CD4-positive, alpha-beta T cell (primary cell): Measurements from ENCODE around the gene RIPPLY3. TPM values are rescaled to one million over a fixed set of nuclear protein-coding genes. Genes with fewer than 3 reads are reported as not detected.

Source experiments
- ATAC-seq: fragments of 200-7000 bp; cut with Tn5 transposase; one replicate; pipeline ENCODE4 v1.10.0; 2022; ENCODE audit warnings: mild to moderate bottlenecking; ENCODE audit not compliant: poor library complexity
- CTCF ChIA-PET: fragments of 350-600 bp; sonication (Branson Sonifier 250); formaldehyde crosslinking; loops from one replicate; lab custom pipeline; 2021; ENCODE audit warnings: antibody characterized with exemption, inconsistent platforms; lab: Charles Lee
- POLR2A ChIA-PET: fragments of 350-600 bp; sonication (Branson Sonifier 250); formaldehyde crosslinking; loops from one replicate; lab custom pipeline; 2021; ENCODE audit warnings: antibody characterized with exemption, inconsistent platforms; lab: Charles Lee
- DNase-seq, 14 experiments: peaks; one replicate each; pipeline ENCODE4 v3.0.0-alpha.2; 2013 to 2020; ENCODE audit warnings: mixed read lengths in 2 of 14
- H3K27ac ChIP-seq, 2 donors: one replicate each; pipeline versions ENCODE4 v1.5.1 to v1.7.0; 2013; ENCODE audit warnings: low read length in 2 of 2, low read depth in 1 of 2, mild to moderate bottlenecking in 1 of 2
- H3K27me3 ChIP-seq, 2 experiments: 1 replicate in 1 of 2; 2 replicates in 1 of 2; pipeline versions ENCODE4 v1.6.1 to v1.7.0; 2013; ENCODE audit warnings: low read length in 2 of 2, control low read depth in 1 of 2, mild to moderate bottlenecking in 1 of 2, moderate library complexity in 1 of 2; ENCODE audit not compliant: insufficient read depth in 2 of 2, control insufficient read depth in 1 of 2
- H3K36me3 ChIP-seq: one replicate; pipeline ENCODE4 v1.6.1; 2013; ENCODE audit warnings: low read length, control low read depth; ENCODE audit not compliant: insufficient read depth
- H3K4me1 ChIP-seq: one replicate; pipeline ENCODE4 v1.6.1; 2013; ENCODE audit warnings: low read length, control low read depth; ENCODE audit not compliant: insufficient read depth
- H3K4me3 ChIP-seq: one replicate; pipeline ENCODE4 v1.5.1; 2013; ENCODE audit warnings: mild to moderate bottlenecking, low read length, moderate library complexity
- H3K9me3 ChIP-seq, 2 experiments: 1 replicate in 1 of 2; 2 replicates in 1 of 2; pipeline versions ENCODE4 v1.6.1 to v1.7.0; 2013; ENCODE audit warnings: low read length in 2 of 2, mild to moderate bottlenecking in 2 of 2, control low read depth in 1 of 2, moderate library complexity in 1 of 2; ENCODE audit not compliant: control insufficient read depth in 1 of 2, insufficient read depth in 1 of 2
- H3K27ac Mint-ChIP-seq: one replicate; pipeline ENCODE4 v1.8.0; 2020; ENCODE audit warnings: mixed read lengths
- H3K27me3 Mint-ChIP-seq: one replicate; pipeline ENCODE4 v1.8.0; 2021; ENCODE audit warnings: mixed read lengths
- H3K36me3 Mint-ChIP-seq: one replicate; pipeline ENCODE4 v1.8.0; 2021; ENCODE audit warnings: low read depth, mixed read lengths
- H3K4me1 Mint-ChIP-seq: one replicate; pipeline ENCODE4 v1.8.0; 2021; ENCODE audit warnings: low read depth, mixed read lengths
- H3K4me3 Mint-ChIP-seq: one replicate; pipeline ENCODE4 v1.8.0; 2020; ENCODE audit warnings: mild to moderate bottlenecking, mixed read lengths
- H3K9me3 Mint-ChIP-seq: one replicate; pipeline ENCODE4 v1.8.0; 2020; ENCODE audit warnings: mixed read lengths
- intact Hi-C, 2 experiments: fragments of 100-400 bp; cut with DNase I in 1 of 2; cut with micrococcal nuclease in 1 of 2; formaldehyde crosslinking; loops; one replicate each; pipeline versions ENCODE4 v1.15.1 to v1.9.0; 2023 to 2025; cut with DNase I, micrococcal nuclease
- total RNA-seq, 174 experiments: library from RNA in 2 of 174; stranded (reverse) in 2 of 174; gene quantifications; one replicate each; pipeline ENCODE4 v1.2.3 and lab custom pipeline; 2021 to 2026
- TF ChIP-seq, protein P1 (sequence below): fragments of 200-600 bp; IDR thresholded peaks from one replicate; pipeline ENCODE4 v1.8.0; 2022; ENCODE audit warnings: antibody characterized with exemption, mild to moderate bottlenecking

The RIPPLY3 gene
- total RNA-seq, 2 experiments from 2014 or later, result not detected

DNA sequence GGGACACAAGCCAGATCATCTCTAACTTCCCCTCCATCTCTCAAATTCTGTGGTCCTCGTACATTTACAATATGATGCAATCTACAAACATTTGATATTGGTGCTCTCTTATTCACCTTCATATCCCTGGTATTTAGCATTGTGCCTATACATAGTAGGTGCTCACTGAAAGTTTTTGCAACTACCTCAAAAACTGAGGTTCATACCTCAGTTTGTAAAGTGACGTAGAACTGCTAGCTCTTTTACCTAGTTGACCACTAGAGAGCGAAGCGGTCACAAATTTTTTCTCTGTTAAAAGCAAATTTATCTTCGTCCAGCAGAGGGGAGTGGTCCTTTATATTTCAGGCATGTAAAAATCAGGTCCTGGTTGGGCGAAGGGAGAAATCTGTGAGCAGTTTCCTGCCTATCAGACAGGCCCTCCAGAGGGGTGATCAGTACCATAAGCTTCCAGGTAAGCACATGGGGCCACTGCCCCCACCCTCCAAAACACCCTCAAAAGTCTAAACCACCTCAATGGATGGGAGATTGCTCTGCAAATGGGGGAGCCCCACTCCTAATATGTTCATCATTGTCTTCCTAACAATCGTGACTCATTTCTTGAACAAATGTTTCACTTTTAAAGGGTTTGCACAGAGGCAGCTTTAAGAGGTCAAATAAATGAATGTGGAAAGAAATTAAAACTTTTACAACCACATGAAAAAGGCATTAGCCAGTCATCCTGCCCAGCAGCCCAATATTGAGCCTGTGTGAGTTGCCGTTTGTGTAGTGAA, 29.4 kb upstream of the RIPPLY3 start:
- no peak overlapping the region for H3K4me3 Mint-ChIP-seq
- POLR2A ChIA-PET, result interaction anchor here (1.0 kb wide), 1 partner anchor 853 kb away, joined by 3 read pairs; no protein-coding TSS in a partner anchor
- H3K27me3 Mint-ChIP-seq, result peaks cover 6% of the 10 kb centered on the region
- intact Hi-C loops, result no loop called here
- peak; percentile 63 for ATAC-seq
- TF ChIP-seq, protein P1, sequence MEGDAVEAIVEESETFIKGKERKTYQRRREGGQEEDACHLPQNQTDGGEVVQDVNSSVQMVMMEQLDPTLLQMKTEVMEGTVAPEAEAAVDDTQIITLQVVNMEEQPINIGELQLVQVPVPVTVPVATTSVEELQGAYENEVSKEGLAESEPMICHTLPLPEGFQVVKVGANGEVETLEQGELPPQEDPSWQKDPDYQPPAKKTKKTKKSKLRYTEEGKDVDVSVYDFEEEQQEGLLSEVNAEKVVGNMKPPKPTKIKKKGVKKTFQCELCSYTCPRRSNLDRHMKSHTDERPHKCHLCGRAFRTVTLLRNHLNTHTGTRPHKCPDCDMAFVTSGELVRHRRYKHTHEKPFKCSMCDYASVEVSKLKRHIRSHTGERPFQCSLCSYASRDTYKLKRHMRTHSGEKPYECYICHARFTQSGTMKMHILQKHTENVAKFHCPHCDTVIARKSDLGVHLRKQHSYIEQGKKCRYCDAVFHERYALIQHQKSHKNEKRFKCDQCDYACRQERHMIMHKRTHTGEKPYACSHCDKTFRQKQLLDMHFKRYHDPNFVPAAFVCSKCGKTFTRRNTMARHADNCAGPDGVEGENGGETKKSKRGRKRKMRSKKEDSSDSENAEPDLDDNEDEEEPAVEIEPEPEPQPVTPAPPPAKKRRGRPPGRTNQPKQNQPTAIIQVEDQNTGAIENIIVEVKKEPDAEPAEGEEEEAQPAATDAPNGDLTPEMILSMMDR, result peak; percentile 44
- peak in 4 of 14 experiments; percentile 10 to 71 (median 64) for DNase-seq
- H3K27ac ChIP-seq, result no peak overlapping the region
- peaks cover 11% of the 10 kb centered on the region for H3K4me1 Mint-ChIP-seq
- H3K4me3 ChIP-seq, result no peak overlapping the region
- no peaks in the 10 kb centered on the region for H3K36me3 ChIP-seq
- H3K27ac Mint-ChIP-seq, result no peak overlapping the region
- H3K9me3 Mint-ChIP-seq, result no peaks in the 10 kb centered on the region
- CTCF ChIA-PET, result interaction anchor here (1.2 to 1.9 kb wide), 3 partner anchors 11 to 33 kb away, joined by 3 to 8 read pairs (median 6); partner anchors contain the start of genes HLCS and RIPPLY3
- peaks cover 17% of the 10 kb centered on the region for H3K4me1 ChIP-seq
- H3K36me3 Mint-ChIP-seq, result no peaks in the 10 kb centered on the region
- H3K27me3 ChIP-seq, result no peaks in the 10 kb centered on the region
- no peaks in the 10 kb centered on the region for H3K9me3 ChIP-seq

DNA sequence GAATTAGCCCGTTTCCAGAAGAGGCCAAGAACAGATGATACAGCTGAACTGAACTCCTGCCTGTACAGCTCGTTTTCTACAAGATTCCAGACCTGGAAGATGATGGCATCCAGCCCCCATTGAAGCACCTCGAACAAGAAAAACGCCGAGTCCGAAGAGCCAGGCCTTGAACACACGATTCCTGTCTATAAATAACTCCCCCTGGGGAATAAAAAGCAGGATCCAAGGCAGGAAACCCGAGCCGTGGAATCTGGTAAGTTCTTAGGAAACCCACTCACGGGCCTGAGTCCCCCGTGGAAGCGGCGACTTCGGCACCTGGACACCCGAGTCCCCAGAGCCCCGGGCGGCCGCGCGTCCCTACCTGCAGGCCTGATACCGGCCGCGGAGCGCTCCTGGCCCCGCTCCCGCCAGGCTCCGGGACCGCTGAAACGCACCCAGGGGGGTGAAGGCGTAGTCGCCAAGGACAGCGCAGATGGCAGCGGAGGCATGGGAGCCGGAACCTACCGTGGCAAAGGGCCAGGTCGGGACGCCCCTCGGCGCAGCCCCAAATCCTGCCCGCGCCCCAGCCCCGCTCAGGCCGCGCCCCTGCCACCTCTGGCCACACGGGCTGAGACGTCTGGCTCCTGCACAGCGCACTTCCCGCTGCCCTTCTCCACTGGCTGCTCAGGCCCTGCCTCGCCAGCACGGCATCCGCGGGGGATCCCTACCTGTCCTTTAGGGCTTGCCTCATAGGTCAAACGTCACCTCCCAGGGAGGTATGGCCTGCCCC, 26.0 kb upstream of the RIPPLY3 start:
- intact Hi-C loops, result no loop called here
- no peaks in the 10 kb centered on the region for H3K9me3 ChIP-seq
- H3K27ac ChIP-seq, result no peak overlapping the region
- H3K4me3 Mint-ChIP-seq, result peak overlapping the region; percentile 74
- no peaks in the 10 kb centered on the region for H3K36me3 Mint-ChIP-seq
- ChIA-PET POLR2A (no interaction called here), CTCF (interaction anchor here (0.6 to 2.0 kb wide), 3 partner anchors 9 to 29 kb away, joined by 3 to 6 read pairs (median 5); no protein-coding TSS in a partner anchor)
- H3K4me3 ChIP-seq, result peak overlapping the region; percentile 34
- ATAC-seq, result peak; percentile 17
- H3K27ac Mint-ChIP-seq, result no peak overlapping the region
- no peaks in the 10 kb centered on the region for H3K9me3 Mint-ChIP-seq
- peaks cover 6% of the 10 kb centered on the region for H3K27me3 Mint-ChIP-seq
- TF ChIP-seq, protein P1, result no peak
- no peaks in the 10 kb centered on the region for H3K27me3 ChIP-seq
- peaks cover 17% of the 10 kb centered on the region for H3K4me1 ChIP-seq
- DNase-seq, result peak in 3 of 14 experiments; percentile 17 to 26 (median 25)
- no peaks in the 10 kb centered on the region for H3K36me3 ChIP-seq
- H3K4me1 Mint-ChIP-seq, result peaks cover 12% of the 10 kb centered on the region

DNA sequence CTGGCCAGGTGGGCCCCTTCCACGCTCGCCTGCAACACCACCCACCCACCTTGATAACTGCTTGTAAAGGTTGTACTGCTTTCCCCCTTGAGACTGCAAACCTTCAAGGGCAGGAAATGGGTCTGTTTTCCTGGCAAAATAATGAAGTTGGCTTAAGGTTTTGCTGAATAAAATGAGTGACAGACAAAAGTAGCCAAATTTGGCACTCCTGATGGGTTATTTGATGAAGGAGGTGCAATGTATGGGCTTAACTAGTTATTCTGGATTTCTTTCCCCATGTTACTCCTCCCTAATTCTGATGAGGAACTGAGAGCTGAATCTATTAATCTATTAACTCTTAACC, 25.5 kb upstream of the RIPPLY3 start:
- TF ChIP-seq, protein P1, result no peak
- Histone ChIP-seq H3K27ac (no peak overlapping the region), H3K4me3 (peak overlapping the region; percentile 34), H3K36me3 (no peaks in the 10 kb centered on the region), H3K27me3 (no peaks in the 10 kb centered on the region), H3K9me3 (no peaks in the 10 kb centered on the region), H3K4me1 (peaks cover 20% of the 10 kb centered on the region)
- ATAC-seq, result no peak
- peaks cover 17% of the 10 kb centered on the region for H3K4me1 Mint-ChIP-seq
- peaks cover 6% of the 10 kb centered on the region for H3K27me3 Mint-ChIP-seq
- CTCF ChIA-PET, result no interaction called here
- H3K27ac Mint-ChIP-seq, result no peak overlapping the region
- POLR2A ChIA-PET, result no interaction called here
- H3K36me3 Mint-ChIP-seq, result no peaks in the 10 kb centered on the region
- H3K4me3 Mint-ChIP-seq, result peak overlapping the region; percentile 74
- intact Hi-C loops, result no loop called here
- peak in 1 of 14 experiments; percentile 22 for DNase-seq
- H3K9me3 Mint-ChIP-seq, result no peaks in the 10 kb centered on the region
